NCI-H2171 treated with DMSO at 0.1 percent for 48 hours (cell line): ENCODE measurements around the gene RAB6B.
"Not testable (repeated sequence)": the region's sequence is repeated elsewhere in the genome, so short reads cannot be mapped to it uniquely, and the experiment has no call there.

ENCODE experiments used
- DNase-seq: peaks from one replicate; lab custom pipeline; 2025; lab: John Stamatoyannopoulos, UW

Gene RAB6B

DNA sequence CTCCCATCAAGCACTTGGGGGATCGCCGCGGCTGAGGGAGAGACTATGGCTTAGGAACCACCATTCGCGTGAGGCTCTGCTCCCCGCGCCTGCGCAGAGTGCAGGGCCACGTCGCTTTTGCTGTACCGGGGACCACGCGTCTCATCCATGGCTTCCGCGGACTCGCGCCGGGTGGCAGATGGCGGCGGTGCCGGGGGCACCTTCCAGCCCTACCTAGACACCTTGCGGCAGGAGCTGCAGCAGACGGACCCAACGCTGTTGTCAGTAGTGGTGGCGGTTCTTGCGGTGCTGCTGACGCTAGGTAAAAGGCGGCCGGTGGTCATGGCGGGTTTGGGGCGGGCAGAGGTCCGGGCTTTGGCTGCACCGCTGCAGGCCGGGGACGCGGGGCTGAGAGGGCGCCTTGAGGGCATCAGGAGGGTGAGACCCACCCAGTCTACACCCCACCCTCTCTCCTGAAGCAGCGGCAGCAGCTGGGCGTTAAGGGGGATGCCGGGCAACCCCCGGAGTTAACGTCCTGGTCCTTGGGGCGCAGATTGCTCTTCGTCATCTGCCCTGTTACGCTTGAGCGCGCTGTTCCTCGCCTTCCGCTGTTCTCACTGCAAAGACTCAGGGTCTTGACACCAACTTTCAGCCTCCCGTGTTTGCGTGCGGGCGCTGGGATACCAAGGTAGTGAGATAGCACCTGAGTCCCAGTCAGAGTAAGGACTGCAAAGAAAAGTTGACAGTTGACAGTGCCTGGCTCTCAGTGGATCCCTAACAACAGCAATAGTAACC lies 89.8 kb downstream of the RAB6B start, which contains the start of gene SRPRB:
SRPRB (plus strand) TSS at position 114 of the 774 bp plus-strand sequence; CDS start at position 148, 34 bp downstream.
- peak; percentile 95 for DNase-seq

DNA sequence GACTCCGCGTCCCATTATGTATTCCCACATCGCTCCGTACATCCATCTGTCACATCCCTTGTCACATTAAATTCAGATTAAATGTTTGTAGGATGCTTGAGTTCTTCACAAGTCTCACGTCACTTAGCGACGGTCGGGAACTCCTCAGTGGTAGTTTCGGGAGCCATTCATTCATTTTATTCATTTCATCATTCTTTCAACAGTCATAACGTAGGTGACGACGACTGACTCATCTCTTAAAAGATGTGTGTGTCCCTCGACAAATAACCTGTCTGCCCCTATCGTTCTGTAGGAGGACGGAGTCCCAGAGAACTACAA lies 90.3 kb downstream of the RAB6B start:
- DNase-seq, result no peak

DNA sequence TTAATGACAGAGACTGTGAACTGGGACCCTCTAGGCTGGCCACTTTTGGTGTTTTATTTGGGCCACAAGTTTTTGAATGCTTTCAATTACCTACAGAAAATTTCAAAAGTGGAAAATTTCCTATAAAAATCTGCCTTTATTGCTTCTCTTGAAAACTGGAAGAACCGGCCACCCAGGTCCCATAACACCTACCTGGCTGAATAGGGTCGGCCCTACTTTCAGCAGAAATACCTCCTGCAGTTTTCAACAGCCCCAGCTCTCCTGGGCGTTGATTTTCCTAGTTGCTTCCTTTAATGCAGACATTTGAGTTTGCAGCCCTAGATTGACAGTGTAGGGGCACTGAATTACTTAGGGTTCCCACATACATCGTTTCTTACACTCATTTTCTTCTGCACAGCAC lies 90.8 kb downstream of the RAB6B start:
- DNase-seq, result no peak

DNA sequence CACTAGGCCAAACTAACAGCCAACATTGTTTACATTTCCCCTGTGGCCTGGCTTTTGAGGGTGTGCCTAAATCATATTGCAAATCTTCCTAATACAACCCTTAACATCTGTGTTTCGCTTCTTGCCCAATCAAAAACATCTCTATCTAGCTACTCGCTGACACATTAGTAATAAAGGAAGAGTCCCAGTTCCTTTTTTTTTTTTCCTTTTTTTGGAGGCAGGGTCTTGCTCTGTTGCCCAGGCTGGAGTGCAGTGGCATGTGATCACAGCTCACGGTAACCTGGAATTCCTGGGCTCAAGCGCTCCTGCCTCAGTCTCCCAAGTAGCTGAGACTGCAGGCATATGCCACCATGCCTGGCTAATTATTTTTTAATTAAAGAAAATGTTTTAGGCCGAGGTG lies 92.2 kb downstream of the RAB6B start:
- no peak for DNase-seq

DNA sequence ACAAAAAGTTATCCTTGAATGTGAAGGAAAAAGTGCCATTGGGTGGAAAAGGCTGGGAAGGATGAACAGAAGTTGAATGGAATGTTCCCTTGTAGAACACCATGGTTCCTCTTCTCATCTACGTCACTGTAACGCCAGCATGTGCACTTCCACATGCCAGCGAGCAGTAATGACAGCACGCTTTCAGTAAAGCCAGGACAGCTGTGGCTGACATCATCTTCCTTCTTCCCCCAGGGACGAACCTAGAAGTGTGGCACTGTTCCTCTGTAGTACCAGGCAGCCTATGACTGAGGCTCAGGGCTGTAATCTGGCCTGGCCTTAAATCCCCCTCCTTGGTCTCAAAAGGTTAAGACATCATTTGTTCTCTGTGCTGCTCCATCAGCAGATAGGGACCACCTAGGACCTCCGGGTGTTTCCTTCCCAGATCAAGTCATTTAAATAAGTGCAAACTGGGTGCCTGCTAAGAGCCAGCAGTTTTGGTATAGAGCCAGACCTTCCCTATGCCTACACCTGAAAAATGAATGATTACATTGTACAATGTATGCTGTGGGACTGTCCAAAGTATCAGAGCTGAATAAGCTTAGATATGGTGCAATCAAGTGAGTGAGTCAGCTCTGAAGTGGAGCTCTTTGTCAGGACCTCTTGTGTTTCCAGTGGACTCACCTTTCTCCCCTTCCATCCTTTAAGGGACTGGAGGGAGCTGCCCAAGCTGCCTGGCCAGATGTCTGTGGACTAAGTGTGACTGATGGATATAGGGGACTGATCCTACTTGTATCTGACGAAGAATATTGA lies 95.7 kb downstream of the RAB6B start:
- peak; percentile 19 for DNase-seq

DNA sequence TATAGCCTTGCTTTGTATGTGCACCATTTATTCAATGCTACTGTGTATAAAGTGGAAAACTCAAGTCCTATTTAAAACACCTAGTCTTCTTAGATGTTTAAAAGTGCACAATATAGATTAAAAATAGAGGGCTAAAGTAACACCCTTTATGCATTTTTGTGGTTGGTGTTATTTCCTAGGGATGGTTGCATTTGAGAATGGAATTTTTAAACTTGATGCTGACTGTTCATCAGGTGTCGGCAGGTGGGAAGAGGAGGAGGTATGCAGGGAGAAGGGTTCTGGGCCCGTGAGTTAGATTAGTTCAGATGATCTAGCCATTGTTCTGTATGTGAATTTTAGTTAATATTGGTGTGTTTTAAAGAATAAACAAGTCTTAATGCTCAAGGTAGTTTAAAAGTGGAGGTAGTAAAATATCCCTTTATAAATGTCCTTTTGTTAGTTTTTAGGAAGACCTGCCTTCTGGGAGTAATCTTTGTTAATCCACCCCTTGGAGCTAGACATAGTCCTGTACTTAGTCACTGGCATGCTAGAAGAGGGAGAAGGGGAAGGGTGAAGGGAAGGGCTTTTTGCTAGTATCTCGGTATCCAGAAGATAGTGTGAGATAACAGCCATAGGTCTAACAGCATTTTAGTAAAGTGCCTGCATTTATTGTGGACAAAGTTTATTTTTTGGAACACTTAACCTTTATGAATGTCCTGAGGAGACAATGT lies 98.1 kb downstream of the RAB6B start:
- DNase-seq, result no peak

DNA sequence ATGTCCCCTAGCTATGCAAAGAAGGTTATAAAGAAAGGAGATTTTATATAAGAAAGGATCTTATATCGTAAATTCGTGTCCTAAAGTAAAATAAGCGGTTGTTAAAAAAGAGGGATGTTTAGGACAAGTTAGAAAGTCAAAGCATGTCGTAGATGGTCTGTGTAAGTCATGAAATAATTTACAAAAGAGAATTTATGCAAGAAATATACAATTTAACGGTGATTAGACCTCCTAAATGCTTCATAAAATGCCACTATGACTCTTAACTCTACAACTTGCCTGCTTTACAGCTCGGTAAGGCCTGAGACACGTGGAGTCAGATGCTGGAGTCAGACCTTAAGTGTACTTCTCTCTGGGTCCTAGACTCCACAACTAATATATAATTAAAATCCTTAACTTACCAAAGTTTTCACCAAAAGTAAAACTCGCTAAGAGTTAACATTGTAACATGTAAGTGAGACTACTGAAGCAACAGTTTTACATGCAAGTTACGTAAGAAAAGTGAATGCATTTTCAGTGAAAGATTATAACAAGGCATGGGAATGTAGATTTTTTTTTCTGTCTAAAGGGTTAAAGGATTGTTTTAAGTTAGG lies 103.4 kb downstream of the RAB6B start:
- peak; percentile 4 for DNase-seq

DNA sequence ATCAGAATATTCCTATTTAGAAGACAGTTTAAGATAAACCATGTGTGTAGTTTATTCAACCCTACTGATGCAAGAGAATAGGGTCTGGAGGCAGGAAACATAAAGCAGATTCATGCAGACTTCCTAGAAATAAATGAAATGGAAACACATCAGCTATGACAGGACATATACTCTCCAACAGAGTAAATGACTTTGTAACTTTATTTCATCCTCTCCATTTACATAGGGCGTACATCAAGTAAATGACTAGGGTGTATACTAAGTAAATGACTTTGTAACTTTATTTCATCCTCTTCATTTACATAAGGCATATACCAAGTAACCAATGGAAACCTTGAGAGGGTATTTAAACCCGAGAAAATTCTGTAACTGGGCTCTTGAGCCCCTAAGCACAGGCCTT lies 107.7 kb downstream of the RAB6B start:
- no peak for DNase-seq

DNA sequence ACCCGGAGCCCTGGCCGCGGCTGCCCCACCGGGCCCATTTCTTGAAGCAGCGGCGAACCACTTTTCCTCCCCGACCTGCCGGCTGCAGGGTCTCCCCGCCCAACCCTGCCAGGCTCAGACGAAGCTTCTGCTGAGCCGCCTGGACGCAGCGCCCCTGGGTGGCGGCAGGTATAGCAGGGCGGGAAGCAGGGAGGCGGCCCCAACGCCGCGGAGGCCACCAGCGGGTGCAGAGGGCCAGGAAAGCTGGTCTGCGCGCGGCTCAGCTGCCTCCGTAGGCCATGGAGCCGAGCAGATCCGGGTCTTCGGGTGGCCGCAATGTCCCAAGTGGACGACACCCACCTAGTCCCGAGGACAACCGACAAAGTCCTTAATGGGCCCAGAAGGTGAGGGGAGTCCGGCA lies 111.9 kb downstream of the RAB6B start:
- DNase-seq, result no peak

DNA sequence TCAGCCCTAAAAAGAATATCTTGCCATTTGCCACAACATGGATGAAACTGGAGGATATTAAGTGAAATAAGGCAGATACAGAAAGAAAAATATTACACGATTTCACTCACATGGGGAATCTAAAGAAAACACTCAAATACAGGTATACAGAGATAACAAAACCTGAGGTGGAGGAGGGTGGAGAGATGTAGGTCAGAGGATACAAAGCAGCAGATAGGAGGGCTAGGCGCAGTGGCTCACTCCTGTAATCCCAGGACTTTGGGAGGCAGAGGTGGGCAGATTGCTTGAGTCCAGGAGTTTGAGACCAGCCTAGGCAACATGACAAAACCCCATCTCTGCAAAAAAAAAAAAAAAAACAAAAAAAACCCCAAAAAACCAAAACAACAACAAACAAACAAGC lies 113.2 kb downstream of the RAB6B start:
- no peak for DNase-seq

DNA sequence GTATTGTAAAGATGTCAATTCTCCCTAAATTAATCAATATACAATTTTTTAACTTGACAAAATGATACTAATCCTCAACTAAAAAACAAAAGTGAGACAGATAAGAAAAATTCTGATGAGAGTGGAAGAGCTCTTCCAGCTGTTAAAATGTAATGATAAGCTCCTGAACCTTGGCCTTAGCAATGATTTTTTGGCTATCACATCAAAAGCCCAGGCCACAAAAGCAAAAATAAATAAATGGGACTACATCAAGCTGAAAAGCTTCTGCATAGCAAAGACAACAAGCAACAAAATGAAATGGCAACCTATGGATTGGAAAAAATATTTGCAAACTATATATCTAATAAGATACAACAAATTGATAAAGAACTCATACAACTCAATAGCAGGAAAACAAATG lies 114.1 kb downstream of the RAB6B start:
- DNase-seq, result no peak

DNA sequence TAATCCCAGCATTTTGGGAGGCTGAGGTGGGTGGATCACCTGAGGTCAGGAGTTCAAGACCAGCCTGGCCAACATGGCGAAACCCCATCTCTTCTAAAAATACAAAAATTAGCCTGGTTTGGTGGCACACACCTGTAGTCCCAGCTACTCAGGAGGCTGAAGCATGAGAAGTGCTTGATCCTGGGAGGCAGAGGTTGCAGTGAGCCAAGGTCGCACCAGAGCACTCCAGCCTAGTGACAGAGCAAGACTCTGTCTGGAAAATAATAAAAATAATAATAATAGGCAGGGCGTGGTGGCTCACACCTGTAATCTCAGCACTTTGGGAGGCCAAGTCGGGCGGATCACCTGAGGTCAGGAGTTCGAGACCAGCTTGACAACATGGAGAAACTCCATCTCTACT lies 114.9 kb downstream of the RAB6B start:
- not testable (repeated sequence) for DNase-seq

DNA sequence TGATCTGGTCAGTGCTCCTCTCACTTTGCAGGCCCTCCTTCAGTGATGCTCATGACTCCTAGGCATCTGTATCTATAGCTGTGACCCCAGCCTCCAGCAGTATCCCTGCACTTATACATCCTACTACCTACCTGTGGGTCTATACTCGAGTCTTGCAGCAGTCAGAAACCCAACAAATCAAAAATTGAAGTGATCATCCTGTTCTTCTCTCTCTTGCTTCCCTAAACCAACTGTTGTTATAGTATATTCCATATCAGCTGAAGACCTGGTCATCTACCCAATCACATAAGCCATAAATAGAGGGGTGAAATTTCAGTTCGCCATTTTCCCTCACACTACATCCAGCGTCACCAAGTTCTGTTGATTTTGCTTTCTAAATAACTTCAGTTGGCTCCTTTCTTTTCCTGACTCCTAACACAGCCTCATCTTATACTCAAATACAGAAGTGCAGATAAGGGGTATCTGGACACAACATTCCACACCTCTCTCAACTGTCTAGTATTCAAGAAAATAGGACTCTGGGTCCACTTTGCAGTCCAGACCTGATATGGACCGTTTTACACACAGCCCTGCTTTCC lies 116.0 kb downstream of the RAB6B start:
- DNase-seq, result no peak

DNA sequence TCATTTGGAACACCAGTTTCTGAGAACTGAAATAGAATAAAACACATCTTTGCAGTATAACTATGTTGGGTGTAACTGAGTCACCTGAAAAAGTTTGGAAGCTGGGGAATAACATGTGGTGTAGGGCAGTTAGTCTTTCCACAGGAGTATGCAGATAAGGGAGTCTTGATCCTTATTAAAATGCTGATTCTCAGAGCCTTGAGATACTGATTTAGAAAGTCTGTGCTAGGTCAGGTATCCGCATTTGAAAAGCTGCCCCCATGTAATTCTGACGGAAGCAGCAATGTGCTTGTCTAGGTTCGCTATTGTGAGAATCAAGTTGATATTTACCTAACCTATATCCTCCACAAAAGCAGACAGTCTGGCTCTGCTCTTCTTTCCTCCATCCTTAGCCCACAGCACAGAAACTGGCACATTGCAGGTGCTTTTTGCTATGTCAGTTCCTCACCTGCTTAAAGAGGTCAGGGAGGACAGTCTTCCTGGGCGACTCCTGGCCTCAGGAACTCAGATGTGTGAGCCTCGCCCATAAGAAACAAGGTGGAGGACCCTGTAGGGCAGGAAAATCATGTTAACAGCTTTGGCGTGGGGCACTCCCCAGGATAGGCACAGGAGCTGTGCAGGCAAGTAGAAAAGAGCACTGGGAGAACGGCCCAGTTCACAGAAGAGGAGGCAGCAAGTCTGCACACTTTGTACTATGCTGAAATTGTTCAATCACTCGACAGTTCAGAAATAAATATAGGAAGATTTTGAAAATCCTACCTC lies 117.7 kb downstream of the RAB6B start:
- DNase-seq, result no peak

DNA sequence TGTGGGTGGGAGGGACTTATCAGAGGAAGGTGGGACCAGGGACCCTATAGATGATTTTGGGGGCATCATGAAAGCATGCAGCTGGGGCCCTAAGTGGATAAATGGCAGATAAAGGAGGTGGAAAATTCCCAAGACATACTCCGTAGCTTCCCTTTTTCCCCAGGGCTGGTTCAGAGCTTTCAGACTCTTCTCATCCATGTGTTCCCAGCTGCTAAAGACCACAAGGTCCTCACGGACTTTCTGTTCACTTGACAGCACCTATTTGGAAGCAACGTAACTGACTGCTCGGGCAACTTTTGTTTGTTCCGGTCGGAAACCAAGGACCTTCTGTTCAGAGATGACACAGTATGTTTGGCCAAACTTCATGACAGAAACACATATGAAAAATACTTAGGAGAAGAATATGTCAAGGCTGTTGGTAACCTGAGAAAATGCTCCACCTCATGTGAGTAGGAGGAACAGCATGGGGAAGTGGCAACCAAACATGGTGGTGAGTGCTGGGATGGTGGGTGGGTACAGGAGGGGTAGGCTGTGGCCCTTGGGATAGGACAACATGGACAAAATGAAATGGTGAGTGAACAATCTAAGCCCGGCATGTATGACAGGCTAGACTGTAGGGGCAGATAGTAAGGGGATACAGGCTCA lies 118.8 kb downstream of the RAB6B start:
- DNase-seq, result no peak

DNA sequence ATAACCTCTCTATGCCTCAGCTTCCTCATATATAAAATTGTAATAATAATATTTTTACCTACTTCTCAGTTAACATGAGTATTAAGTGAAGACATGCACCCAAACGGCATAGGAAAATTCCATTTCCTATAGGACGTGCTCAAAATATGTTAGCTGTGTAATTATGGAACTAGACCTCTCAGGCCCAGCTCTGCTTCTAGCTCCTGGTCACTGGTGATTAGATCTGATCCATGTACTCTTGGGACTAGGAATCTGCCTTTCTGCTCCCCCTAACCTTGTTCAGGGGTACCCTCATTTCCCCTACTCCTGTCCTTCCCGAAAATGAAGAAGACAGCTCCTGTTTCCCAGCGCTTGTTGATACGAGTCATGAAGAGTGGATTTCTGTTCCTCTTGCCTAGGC lies 119.8 kb downstream of the RAB6B start:
- DNase-seq, result no peak

DNA sequence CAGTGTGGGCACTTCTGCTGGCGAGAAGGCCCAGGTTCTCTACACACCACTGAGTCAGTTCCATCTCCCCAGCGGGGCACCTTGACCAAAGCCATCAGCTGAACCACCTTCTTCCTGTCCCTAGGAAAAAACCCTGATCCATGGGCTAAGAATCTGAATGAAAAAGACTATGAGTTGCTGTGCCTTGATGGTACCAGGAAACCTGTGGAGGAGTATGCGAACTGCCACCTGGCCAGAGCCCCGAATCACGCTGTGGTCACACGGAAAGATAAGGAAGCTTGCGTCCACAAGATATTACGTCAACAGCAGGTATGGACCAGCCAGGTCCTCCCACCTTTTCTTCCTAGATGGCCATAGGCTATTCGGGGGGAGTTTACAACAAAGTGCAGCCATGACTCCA lies 120.4 kb downstream of the RAB6B start:
- DNase-seq, result no peak
